Measurements from ENCODE around the gene TENT5C. TPM values are rescaled to one million over a fixed set of nuclear protein-coding genes. Genes with fewer than 3 reads are reported as not detected.

TENT5C gene
- total and polyA plus RNA-seq, 2 of the 8 experiments (the other 6 are each of a cell fraction or from before 2014, with no cell fraction given) = 0.38 to 0.99 TPM

- TF ChIP-seq CHD7 (IDR thresholded peaks at IDR 0.05; ENCODE audit: insufficient replicate concordance, low read length) (no peak), CBX8 (IDR thresholded peaks at IDR 0.05; ENCODE audit: borderline replicate concordance, low read depth, low read length) (no peak), SP4 (IDR thresholded peaks at IDR 0.05; ENCODE audit: low read length) (no peak), CHD2 (IDR thresholded peaks at IDR 0.05; ENCODE audit: low read length) (no peak), CTBP2 (IDR thresholded peaks at IDR 0.05; ENCODE audit: borderline replicate concordance, insufficient read depth, insufficient read length, low read length) (no peak), JUN (IDR thresholded peaks at IDR 0.05; ENCODE audit: low read depth, low read length) (no peak), NANOG (IDR thresholded peaks at IDR 0.05; ENCODE audit: insufficient read depth, low read depth, low read length, poor library complexity, severe bottlenecking) (no peak), RAD21 (IDR thresholded peaks at IDR 0.05 in 1 of 2, conservative IDR thresholded peaks at IDR 0.05 in 1 of 2; ENCODE audit: low read depth in 2 of 2, low read length in 2 of 2) (no peak), KDM5A (IDR thresholded peaks at IDR 0.05; ENCODE audit: low read length) (no peak), RXRA (IDR thresholded peaks at IDR 0.05; ENCODE audit: insufficient read depth, low read depth, low read length) (no peak), ASH2L (IDR thresholded peaks at IDR 0.05; ENCODE audit: low read length) (no peak)
Observed at GRCh38 chr1:117633423-117633822, 27.6 kb downstream of the TENT5C start (continued).
